K562 (cell line): Measurements from ENCODE around the gene GLRX3. TPM values are rescaled to one million over a fixed set of nuclear protein-coding genes. Genes with fewer than 3 reads are reported as not detected.

Experiments
- ATAC-seq: fragments of 200-7000 bp; cut with Tn5 transposase; 3 replicates; pipeline ENCODE4 v1.9.1; 2020; ENCODE audit warnings: moderate library complexity
- BruUV-seq: library from RNA; stranded (reverse); fragments of 400-500 nt; replicated peaks from 2 replicates; lab custom pipeline; 2021; lab: Mats Ljungman, UMichigan
- CTCF ChIA-PET: fragments of 300-600 bp; formaldehyde crosslinking; extraction: SDS; loops from one replicate; lab custom pipeline; 2021; ENCODE audit warnings: low intra/inter-chr PET ratio; lab: Yijun Ruan, JAX
- POLR2A ChIA-PET: fragments of 300-600, 350-650 bp; sonication (Branson Sonifier 250); formaldehyde crosslinking; extraction: SDS; loops from one replicate; lab custom pipeline; 2021; ENCODE audit warnings: antibody characterized with exemption, inconsistent platforms; lab: Yijun Ruan, JAX
- DNase-seq, 4 experiments: peaks; one replicate each; pipeline versions ENCODE4 v3.0.0 to v3.0.0-alpha.2; 2011 to 2018; ENCODE audit warnings: low spot score in 3 of 4, mixed read lengths in 3 of 4; ENCODE audit errors: extremely low read depth in 1 of 4
- FAIRE-seq: peaks from 2 replicates; lab custom pipeline; 2011; peaks lifted over from hg19 to GRCh38; lab: Jason Lieb, UNC
- H2AFZ ChIP-seq: 2 replicates; pipeline ENCODE4 v1.6.0; 2011; ENCODE audit warnings: low read depth, low read length, control low read depth, inconsistent platforms
- H3K27ac ChIP-seq: fragments of 200-600 bp; 3 replicates; pipeline ENCODE4 v1.8.0; 2011; ENCODE audit warnings: low read depth, mild to moderate bottlenecking, control low read depth, inconsistent platforms, low read length, moderate library complexity, mixed read lengths; ENCODE audit errors: extremely low read depth
- H3K27me3 ChIP-seq, 2 experiments: fragments of 300-600 bp in 1 of 2; 2 replicates in 1 of 2; 3 replicates in 1 of 2; pipeline versions ENCODE4 v1.6.0 to v1.8.0; 2011; ENCODE audit warnings: inconsistent platforms in 2 of 2, low read length in 2 of 2, mild to moderate bottlenecking in 1 of 2, mixed read lengths in 1 of 2, moderate library complexity in 1 of 2; ENCODE audit not compliant: control insufficient read depth in 2 of 2, insufficient read depth in 2 of 2
- H3K36me3 ChIP-seq: fragments of 300-600 bp; 3 replicates; pipeline ENCODE4 v1.8.0; 2011; ENCODE audit warnings: mild to moderate bottlenecking, low read length, inconsistent platforms; ENCODE audit not compliant: control insufficient read depth, insufficient read depth
- H3K4me1 ChIP-seq, 2 experiments: fragments of 200-600 bp in 1 of 2; replicated peaks in 1 of 2; 2 replicates in 1 of 2; 3 replicates in 1 of 2; pipeline versions ENCODE4 v1.5.1 to v1.8.0; 2011; ENCODE audit warnings: inconsistent platforms in 2 of 2, low read length in 2 of 2, mild to moderate bottlenecking in 1 of 2, mixed read lengths in 1 of 2, moderate library complexity in 1 of 2; ENCODE audit not compliant: control insufficient read depth in 2 of 2, insufficient read depth in 2 of 2
- H3K4me2 ChIP-seq: 2 replicates; pipeline ENCODE4 v1.6.1; 2011; ENCODE audit warnings: low read length, control low read depth, inconsistent platforms, mixed read lengths; ENCODE audit not compliant: insufficient read depth
- H3K4me3 ChIP-seq: fragments of 200-600 bp; sonication (generic), shearing (Covaris generic); 2 replicates; pipeline ENCODE4 v1.5.1; 2016; ENCODE audit warnings: control low read depth, inconsistent platforms
- H3K79me2 ChIP-seq: fragments of 200-600 bp; 3 replicates; pipeline ENCODE4 v1.8.0; 2011; ENCODE audit warnings: low read length, inconsistent platforms; ENCODE audit not compliant: control insufficient read depth, insufficient read depth
- H3K9ac ChIP-seq, 2 experiments: 2 replicates each; pipeline versions ENCODE4 v1.6.0 to v1.6.1; 2011; ENCODE audit warnings: low read depth in 2 of 2, low read length in 2 of 2, control low read depth in 1 of 2, inconsistent platforms in 1 of 2, mild to moderate bottlenecking in 1 of 2, mixed read lengths in 1 of 2; ENCODE audit not compliant: insufficient read depth in 1 of 2
- H3K9me1 ChIP-seq: one replicate; pipeline ENCODE4 v1.6.0; 2011; ENCODE audit warnings: inconsistent platforms, mild to moderate bottlenecking, low read length, moderate library complexity; ENCODE audit not compliant: control insufficient read depth, insufficient read depth
- H3K9me3 ChIP-seq: replicated peaks from 2 replicates; pipeline ENCODE4 v1.5.1; 2011; ENCODE audit warnings: low read depth, low read length, inconsistent platforms; ENCODE audit not compliant: control insufficient read depth, insufficient read depth
- H4K20me1 ChIP-seq: replicated peaks from 2 replicates; pipeline ENCODE4 v1.6.1; 2011; ENCODE audit warnings: low read length, inconsistent platforms, mixed read lengths; ENCODE audit not compliant: control insufficient read depth, insufficient read depth
- HDGF ChIP-seq: fragments of 450-650 bp; IDR thresholded peaks from 2 replicates; pipeline ENCODE4 v1.6.1; 2016
- MBD2 ChIP-seq: sonication (generic); IDR thresholded peaks from 2 replicates; pipeline ENCODE4 v1.6.1; 2016; ENCODE audit warnings: low read depth, borderline replicate concordance
- PURB ChIP-seq: sonication (generic); formaldehyde crosslinking; IDR thresholded peaks from 2 replicates; pipeline ENCODE4 v1.9.0; 2021; ENCODE audit warnings: low read depth, mild to moderate bottlenecking, missing genetic modification reagents
- TEAD2 ChIP-seq: fragments of 450-650 bp; IDR thresholded peaks from 2 replicates; pipeline ENCODE4 v1.6.1; 2016; ENCODE audit warnings: missing genetic modification characterization, control low read depth, missing compliant biosample characterization
- ZNF830 ChIP-seq: fragments of 250-450 bp; sonication (Bioruptor Pico); IDR thresholded peaks from 2 replicates; pipeline ENCODE4 v1.5.0; 2021; ENCODE audit warnings: mild to moderate bottlenecking
- WGBS: fragments of 100-300 bp; shearing (Covaris generic); methylation state at CpG from one replicate; pipeline ENCODE4 v1.1.6; 2016; ENCODE audit warnings: low coverage, mixed read lengths; ENCODE audit not compliant: insufficient coverage; ENCODE audit errors: missing lambda C conversion rate; 5-methylcytosine and 5-hydroxymethylcytosine counted together
- in situ Hi-C: fragments of 300-500 bp; cut with MboI; formaldehyde crosslinking; loops from 4 replicates; pipeline ENCODE4 v1.15.0; 2018; ENCODE audit warnings: inconsistent platforms, mixed read lengths
- intact Hi-C: fragments of 100-400 bp; cut with micrococcal nuclease; formaldehyde crosslinking; loops from 2 replicates; pipeline ENCODE4 v1.14.2; 2022
- polyA plus RNA-seq, 8 experiments: library from polyadenylated mRNA; depleted of rRNA in 4 of 8; stranded (reverse) in 5 of 8; unstranded in 3 of 8; fragments of >200 nt; fragmentation: Nextera tagmentation in 2 of 8; fragmentation: Illumina TruSeq in 1 of 8; extraction: Ambion mirVana in 2 of 8; extraction: Trizol in 1 of 8; gene quantifications; 2 replicates each; pipeline versions ENCODE4 v1.2.1 to v1.2.3, GENCODE V29; 2011 to 2014; ENCODE audit warnings: inconsistent platforms in 1 of 8, missing spikeins in 1 of 8
- total RNA-seq, 7 experiments: library from RNA; depleted of rRNA in 6 of 7; stranded (reverse); fragments of >200 nt in 6 of 7; fragmentation: Illumina TruSeq in 2 of 7; extraction: Trizol in 2 of 7; gene quantifications; 2 replicates each; pipeline versions ENCODE4 v1.2.1 to v1.2.3, GENCODE V29; 2011 to 2021; ENCODE audit warnings: low replicate concordance in 1 of 7
- TF ChIP-seq, protein P1 (sequence below): fragments of 250-450 bp; sonication (Bioruptor Pico); IDR thresholded peaks from 2 replicates; pipeline ENCODE4 v1.5.1; 2021; ENCODE audit warnings: mild to moderate bottlenecking
- TF ChIP-seq, protein P2 (sequence below), 2 experiments: fragments of 250-450 bp in 1 of 2; fragments of 450-650 bp in 1 of 2; sonication (Bioruptor Pico) in 1 of 2; IDR thresholded peaks; 2 replicates each; pipeline versions ENCODE4 v1.6.1 to v1.8.0; 2016 to 2021; ENCODE audit warnings: mild to moderate bottlenecking in 2 of 2, moderate library complexity in 2 of 2, missing compliant biosample characterization in 1 of 2, missing genetic modification characterization in 1 of 2
- TF ChIP-seq, protein P3 (sequence below): fragments of 450-650 bp; IDR thresholded peaks from 2 replicates; pipeline ENCODE4 v1.7.1; 2018; ENCODE audit warnings: mild to moderate bottlenecking, low read depth; ENCODE audit not compliant: partially characterized antibody
- TF ChIP-seq, protein P4 (sequence below): sonication (generic); formaldehyde crosslinking; IDR thresholded peaks from 2 replicates; pipeline ENCODE4 v1.5.0; 2020; ENCODE audit warnings: missing genetic modification reagents

The GLRX3 gene
- total and polyA plus RNA-seq, 9 of the 15 experiments (the other 6 are each of a cell fraction or from before 2014, with no cell fraction given) = 115 to 190 (median 169) TPM

DNA sequence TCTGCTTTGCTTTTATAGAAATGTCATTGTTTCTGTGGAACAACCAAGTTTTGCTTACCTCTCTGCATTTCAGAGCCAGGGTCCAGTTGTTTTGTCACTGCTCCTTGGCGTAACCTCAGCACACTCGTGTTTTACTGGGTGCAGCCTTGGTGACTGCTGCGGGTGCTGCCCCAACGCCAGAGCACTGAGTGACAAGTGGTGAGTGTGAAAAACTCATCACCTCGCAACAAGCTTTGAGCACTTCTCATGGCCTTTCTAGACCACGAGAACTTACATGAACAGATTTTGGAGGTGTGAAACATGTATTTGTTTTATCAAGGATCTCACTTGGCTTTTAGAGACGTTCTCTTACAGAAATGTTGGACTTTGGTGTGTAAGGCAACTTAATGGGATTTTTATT lies 31.0 kb downstream of the GLRX3 start:
- Histone ChIP-seq H3K9me1 (no peaks in the 10 kb centered on the region), H3K36me3 (peaks cover 87% of the 10 kb centered on the region; the same call in 2 of the 3 replicates), H3K79me2 (no peaks in the 10 kb centered on the region), H4K20me1 (no peaks in the 10 kb centered on the region), H3K9me3 (no peaks in the 10 kb centered on the region), H2AFZ (no peak overlapping the region), H3K4me2 (no peak overlapping the region), H3K4me3 (no peak overlapping the region), H3K27me3 (no peaks in the 10 kb centered on the region), H3K27ac (no peak overlapping the region), H3K9ac (no peak overlapping the region), H3K4me1 (no peaks in the 10 kb centered on the region)
- DNase-seq = no peak
- in situ Hi-C loops = no loop called here
- ATAC-seq = no peak
- no TSS peak for BruUV-seq
- ChIA-PET POLR2A (interaction anchor here (1.2 kb wide), 1 partner anchor 15 kb away, joined by 4 read pairs; no protein-coding TSS in a partner anchor), CTCF (no interaction called here)
- no peak for FAIRE-seq
- intact Hi-C loops = no loop called here
- 100% methylated on average over 6 of the region's 7 CpGs for WGBS
- TF ChIP-seq, protein P1, sequence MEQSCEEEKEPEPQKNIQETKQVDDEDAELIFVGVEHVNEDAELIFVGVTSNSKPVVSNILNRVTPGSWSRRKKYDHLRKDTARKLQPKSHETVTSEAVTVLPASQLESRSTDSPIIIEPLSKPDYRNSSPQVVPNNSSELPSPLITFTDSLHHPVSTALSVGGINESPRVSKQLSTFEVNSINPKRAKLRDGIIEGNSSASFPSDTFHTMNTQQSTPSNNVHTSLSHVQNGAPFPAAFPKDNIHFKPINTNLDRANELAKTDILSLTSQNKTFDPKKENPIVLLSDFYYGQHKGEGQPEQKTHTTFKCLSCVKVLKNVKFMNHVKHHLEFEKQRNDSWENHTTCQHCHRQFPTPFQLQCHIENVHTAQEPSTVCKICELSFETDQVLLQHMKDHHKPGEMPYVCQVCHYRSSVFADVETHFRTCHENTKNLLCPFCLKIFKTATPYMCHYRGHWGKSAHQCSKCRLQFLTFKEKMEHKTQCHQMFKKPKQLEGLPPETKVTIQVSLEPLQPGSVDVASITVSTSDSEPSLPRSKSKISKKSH = no peak
- TF ChIP-seq HDGF (no peak), MBD2 (no peak), PURB (CRISPR knock-in tag) (no peak)

DNA sequence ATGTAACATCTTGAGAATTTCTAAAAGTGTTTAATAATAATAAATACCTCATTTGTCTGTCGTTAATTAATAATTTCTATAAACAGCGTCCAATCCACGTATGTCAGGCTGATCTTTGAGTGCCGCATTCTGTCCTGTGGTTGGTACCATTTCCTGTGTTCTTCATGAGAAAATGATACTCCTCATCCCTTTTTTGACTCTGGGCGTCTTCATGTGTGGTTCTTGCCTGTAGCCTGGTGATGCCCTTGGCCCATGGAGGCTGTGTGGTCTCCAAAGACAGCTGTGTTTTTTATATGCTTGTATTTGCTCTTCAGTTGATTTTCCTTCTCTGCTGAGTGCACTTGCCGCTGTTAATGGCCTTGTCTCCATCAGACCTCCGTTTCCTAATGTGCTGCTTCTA lies 31.5 kb downstream of the GLRX3 start:
- no peak for DNase-seq
- in situ Hi-C loops (no loop called here), intact Hi-C loops (no loop called here)
- whole genome bisulfite sequencing = 88% methylated on average over 7 of the region's 7 CpGs
- ATAC-seq = no peak
- Histone ChIP-seq H2AFZ (no peak overlapping the region), H4K20me1 (no peaks in the 10 kb centered on the region), H3K4me2 (no peak overlapping the region), H3K9me1 (no peaks in the 10 kb centered on the region), H3K27ac (no peak overlapping the region), H3K4me3 (no peak overlapping the region), H3K9me3 (no peaks in the 10 kb centered on the region), H3K36me3 (peaks cover 85% of the 10 kb centered on the region; the same call in 2 of the 3 replicates), H3K79me2 (no peaks in the 10 kb centered on the region), H3K27me3 (no peaks in the 10 kb centered on the region), H3K9ac (no peak overlapping the region), H3K4me1 (no peaks in the 10 kb centered on the region)
- POLR2A ChIA-PET = no interaction called here
- FAIRE-seq = no peak
- CTCF ChIA-PET = no interaction called here
- BruUV-seq = no TSS peak
- TF ChIP-seq, protein P2, sequence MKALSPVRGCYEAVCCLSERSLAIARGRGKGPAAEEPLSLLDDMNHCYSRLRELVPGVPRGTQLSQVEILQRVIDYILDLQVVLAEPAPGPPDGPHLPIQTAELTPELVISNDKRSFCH (CRISPR knock-in tag; IDR thresholded peaks at IDR 0.05) = no peak
- TF ChIP-seq, protein P2 (tag; IDR thresholded peaks at IDR 0.05) = no peak
- TF ChIP-seq, protein P3, sequence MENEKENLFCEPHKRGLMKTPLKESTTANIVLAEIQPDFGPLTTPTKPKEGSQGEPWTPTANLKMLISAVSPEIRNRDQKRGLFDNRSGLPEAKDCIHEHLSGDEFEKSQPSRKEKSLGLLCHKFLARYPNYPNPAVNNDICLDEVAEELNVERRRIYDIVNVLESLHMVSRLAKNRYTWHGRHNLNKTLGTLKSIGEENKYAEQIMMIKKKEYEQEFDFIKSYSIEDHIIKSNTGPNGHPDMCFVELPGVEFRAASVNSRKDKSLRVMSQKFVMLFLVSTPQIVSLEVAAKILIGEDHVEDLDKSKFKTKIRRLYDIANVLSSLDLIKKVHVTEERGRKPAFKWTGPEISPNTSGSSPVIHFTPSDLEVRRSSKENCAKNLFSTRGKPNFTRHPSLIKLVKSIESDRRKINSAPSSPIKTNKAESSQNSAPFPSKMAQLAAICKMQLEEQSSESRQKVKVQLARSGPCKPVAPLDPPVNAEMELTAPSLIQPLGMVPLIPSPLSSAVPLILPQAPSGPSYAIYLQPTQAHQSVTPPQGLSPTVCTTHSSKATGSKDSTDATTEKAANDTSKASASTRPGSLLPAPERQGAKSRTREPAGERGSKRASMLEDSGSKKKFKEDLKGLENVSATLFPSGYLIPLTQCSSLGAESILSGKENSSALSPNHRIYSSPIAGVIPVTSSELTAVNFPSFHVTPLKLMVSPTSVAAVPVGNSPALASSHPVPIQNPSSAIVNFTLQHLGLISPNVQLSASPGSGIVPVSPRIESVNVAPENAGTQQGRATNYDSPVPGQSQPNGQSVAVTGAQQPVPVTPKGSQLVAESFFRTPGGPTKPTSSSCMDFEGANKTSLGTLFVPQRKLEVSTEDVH = no peak
- TF ChIP-seq TEAD2 (tag) (no peak), ZNF830 (no peak)
- TF ChIP-seq, protein P4, sequence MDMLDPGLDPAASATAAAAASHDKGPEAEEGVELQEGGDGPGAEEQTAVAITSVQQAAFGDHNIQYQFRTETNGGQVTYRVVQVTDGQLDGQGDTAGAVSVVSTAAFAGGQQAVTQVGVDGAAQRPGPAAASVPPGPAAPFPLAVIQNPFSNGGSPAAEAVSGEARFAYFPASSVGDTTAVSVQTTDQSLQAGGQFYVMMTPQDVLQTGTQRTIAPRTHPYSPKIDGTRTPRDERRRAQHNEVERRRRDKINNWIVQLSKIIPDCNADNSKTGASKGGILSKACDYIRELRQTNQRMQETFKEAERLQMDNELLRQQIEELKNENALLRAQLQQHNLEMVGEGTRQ (CRISPR knock-in tag) = no peak
